Aortic smooth muscle cell (primary cell): ENCODE results near the gene OR5AS1. TPM values are rescaled to one million over a fixed set of nuclear protein-coding genes. Genes with fewer than 3 reads are reported as not detected.

Experiments used
- total RNA-seq: library from RNA; depleted of rRNA; stranded (reverse); fragments of >200 nt; gene quantifications from 2 replicates; pipeline ENCODE4 v1.2.3, GENCODE V29; 2014

OR5AS1 gene
- not detected in 2 replicates for total RNA-seq

GRCh38 chr11:56027354-56027753 lies at the start of gene OR5AS1:
OR5AS1 (plus strand) TSS chr11:56027654; CDS start chr11:56030419, 2,765 bp downstream.

GRCh38 chr11:55994525-55994924 lies 32.9 kb upstream of the OR5AS1 start, which contains the start of gene OR5F1:
OR5F1 (minus strand) TSS chr11:55994625; CDS start chr11:55994625, 0 bp downstream.

Other genes starting within 250 kb of the OR5AS1 start
- not detected in 2 replicates for gene OR5D14, start 232.1 kb upstream of the OR5AS1 start, total RNA-seq
- gene OR5L1, start 216.3 kb upstream of the OR5AS1 start, total RNA-seq = not detected in 2 replicates
- not detected in 2 replicates for gene OR5D18, start 208.0 kb upstream of the OR5AS1 start, total RNA-seq
- gene OR5L2, start 200.4 kb upstream of the OR5AS1 start, total RNA-seq = not detected in 2 replicates
- not detected in 2 replicates for gene OR5D16, start 188.9 kb upstream of the OR5AS1 start, total RNA-seq
- not detected in 2 replicates for gene TRIM51, start 144.4 kb upstream of the OR5AS1 start, total RNA-seq
- not detected in 2 replicates for gene OR5W2, start 113.1 kb upstream of the OR5AS1 start, total RNA-seq
- gene OR5I1, start 91.3 kb upstream of the OR5AS1 start, total RNA-seq = not detected in 2 replicates
- gene OR10AG1, start 57.7 kb upstream of the OR5AS1 start, total RNA-seq = not detected in 2 replicates
- gene OR5F1, start 33.0 kb upstream of the OR5AS1 start, total RNA-seq = not detected in 2 replicates
- gene OR8I2, start 65.7 kb downstream of the OR5AS1 start, total RNA-seq = not detected in 2 replicates
- gene OR8H2, start 76.0 kb downstream of the OR5AS1 start, total RNA-seq = not detected in 2 replicates
- not detected in 2 replicates for gene OR8H3, start 94.7 kb downstream of the OR5AS1 start, total RNA-seq
- gene OR8J3, start 112.5 kb downstream of the OR5AS1 start, total RNA-seq = not detected in 2 replicates
- gene OR8K5, start 132.7 kb downstream of the OR5AS1 start, total RNA-seq = not detected in 2 replicates
- not detected in 2 replicates for gene OR5J2, start 149.0 kb downstream of the OR5AS1 start, total RNA-seq
- gene OR5T2, start 206.6 kb downstream of the OR5AS1 start, total RNA-seq = not detected in 2 replicates
- gene OR5T3, start 224.6 kb downstream of the OR5AS1 start, total RNA-seq = not detected in 2 replicates
- gene OR5T1, start 246.5 kb downstream of the OR5AS1 start, total RNA-seq = not detected in 2 replicates